ENCODE data around the gene MAP2. TPM values are rescaled to one million over a fixed set of nuclear protein-coding genes. Genes with fewer than 3 reads are reported as not detected.

The MAP2 gene
- total and polyA plus RNA-seq, 2 donors (not counting 3 experiments of a cell fraction or from before 2014, with no cell fraction given): 19.4 to 46.1 TPM

- no peak overlapping the region for H3K4me3 ChIP-seq (replicated peaks in 1 of 3; ENCODE audit: insufficient read depth in 1 of 3, low read depth in 1 of 3, low read length in 3 of 3)
- ChIA-PET POLR2A (no interaction called here), CTCF (interaction anchor here (0.6 to 1.3 kb wide), 2 partner anchors 18 to 125 kb away, joined by 3 to 5 read pairs; no protein-coding TSS in a partner anchor)
- no peaks in the 10 kb centered on the region for H4K20me1 ChIP-seq (replicated peaks; ENCODE audit: control insufficient read depth, extremely low read depth, insufficient read depth, low read length)
- no peak overlapping the region for H2AFZ ChIP-seq (ENCODE audit: low read depth, low read length)
- dilution Hi-C loops (cut with MboI; ENCODE audit: extremely low pct_ligation_motif_present, low sequenced_read_pairs) (no loop called here), intact Hi-C loops (cut with micrococcal nuclease) (no loop called here)
- H3K9ac ChIP-seq (replicated peaks; ENCODE audit: extremely low read depth, insufficient read depth, low read length): no peak overlapping the region
- no peak overlapping the region for H3K27ac ChIP-seq (ENCODE audit: insufficient read depth, low read depth, low read length)
- no peaks in the 10 kb centered on the region for H3K9me1 ChIP-seq (replicated peaks; ENCODE audit: control insufficient read depth, extremely low read depth, insufficient read depth, low read length)
- no peaks in the 10 kb centered on the region for H3K4me1 ChIP-seq (ENCODE audit: control insufficient read depth, extremely low read depth, insufficient read depth, low read length)
- no peaks in the 10 kb centered on the region for H3K79me2 ChIP-seq (ENCODE audit: control insufficient read depth, insufficient read depth, low read length)
- FAIRE-seq (no peak), DNase-seq (ENCODE audit: low read depth, low spot score) (no peak)
- no peaks in the 10 kb centered on the region for H3K27me3 ChIP-seq (ENCODE audit: control insufficient read depth in 2 of 2, insufficient read depth in 2 of 2, low read length in 2 of 2)
- TF ChIP-seq GATA2 (IDR thresholded peaks at IDR 0.05; ENCODE audit: insufficient read depth, insufficient read length, low read depth, low read length) (no peak), FOS (IDR thresholded peaks at IDR 0.05; ENCODE audit: borderline replicate concordance, insufficient read depth, low read length) (no peak), EZH2 (IDR thresholded peaks at IDR 0.05; ENCODE audit: borderline replicate concordance, low read depth, low read length, severe bottlenecking) (no peak), MYC (IDR thresholded peaks at IDR 0.05; ENCODE audit: low read depth, low read length) (no peak), CTCF (IDR thresholded peaks at IDR 0.05; ENCODE audit: extremely low read depth in 1 of 2, insufficient read depth in 1 of 2, low read depth in 1 of 2, low read length in 2 of 2) (no peak), POLR2AphosphoS5 (IDR thresholded peaks at IDR 0.05; ENCODE audit: insufficient read depth, low read depth, low read length) (no peak), JUN (IDR thresholded peaks at IDR 0.05; ENCODE audit: borderline replicate concordance, insufficient read depth, insufficient read length, low read depth) (no peak), POLR2A (IDR thresholded peaks at IDR 0.05; ENCODE audit: low read depth, low read length) (no peak)
- TF ChIP-seq, protein P1, sequence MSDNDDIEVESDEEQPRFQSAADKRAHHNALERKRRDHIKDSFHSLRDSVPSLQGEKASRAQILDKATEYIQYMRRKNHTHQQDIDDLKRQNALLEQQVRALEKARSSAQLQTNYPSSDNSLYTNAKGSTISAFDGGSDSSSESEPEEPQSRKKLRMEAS (IDR thresholded peaks at IDR 0.05; ENCODE audit: insufficient read depth, insufficient read length): no peak
- H3K4me2 ChIP-seq (ENCODE audit: insufficient read depth, low read length): no peak overlapping the region
- no peaks in the 10 kb centered on the region for H3K9me3 ChIP-seq (replicated peaks; ENCODE audit: control insufficient read depth, insufficient read depth, low read length)
- no peaks in the 10 kb centered on the region for H3K36me3 ChIP-seq (ENCODE audit: control insufficient read depth in 2 of 2, extremely low read depth in 1 of 2, insufficient read depth in 2 of 2, low read length in 2 of 2)
- BruUV-seq (replicated peaks): no TSS peak
Observed at GRCh38 chr2:209593930-209594329, 170.1 kb downstream of the MAP2 start.

Measured in endothelial cell of umbilical vein (primary cell).